Pancreas (tissue), 10 donors: ENCODE data around the gene WWTR1. TPM values are rescaled to one million over a fixed set of nuclear protein-coding genes. Genes with fewer than 3 reads are reported as not detected.

Experiments
- ATAC-seq, 4 donors: fragments of 200-7000 bp; cut with Tn5 transposase; one replicate each; pipeline versions ENCODE4 v1.8.0 to v1.9.1; 2020; ENCODE audit warnings: mild to moderate bottlenecking in 4 of 4, moderate library complexity in 4 of 4
- DNase-seq, 6 donors: peaks; one replicate each; pipeline ENCODE4 v3.0.0-alpha.2; 2020
- FAIRE-seq: peaks from 2 replicates; lab custom pipeline; 2012; peaks lifted over from hg19 to GRCh38; lab: Jason Lieb, UNC
- H3K27ac ChIP-seq, 4 donors: fragments of 200-600 bp; sonication (generic); 1 replicate in 3 of 4; 2 replicates in 1 of 4; pipeline versions ENCODE4 v1.5.0 to v1.8.0; 2020
- H3K27me3 ChIP-seq, 4 donors: fragments of 200-600 bp; one replicate each; pipeline ENCODE4 v1.8.0; 2021
- H3K36me3 ChIP-seq, 3 donors: fragments of 200-600 bp; sonication (generic) in 1 of 3; one replicate each; pipeline versions ENCODE4 v1.5.0 to v1.8.0; 2020 to 2021
- H3K4me1 ChIP-seq, 3 donors: fragments of 200-600 bp; one replicate each; pipeline ENCODE4 v1.8.0; 2021
- H3K4me3 ChIP-seq, 4 donors: fragments of 200-600 bp; sonication (generic) in 2 of 4; one replicate each; pipeline versions ENCODE4 v1.5.0 to v1.8.0; 2020 to 2021
- H3K9me3 ChIP-seq, 4 donors: fragments of 200-600 bp; one replicate each; pipeline ENCODE4 v1.8.0; 2021
- WGBS, 2 donors: extraction: QIAGEN DNeasy Blood & Tissue Kit; methylation state at CpG; one replicate each; pipeline ENCODE4 v1.1.7; 2013; 5-methylcytosine and 5-hydroxymethylcytosine counted together
- intact Hi-C, 3 donors: fragments of 100-400 bp; cut with DNase I; formaldehyde crosslinking; loops; one replicate each; pipeline versions ENCODE4 v1.11.1 to v1.14.2; 2022
- polyA plus RNA-seq, 2 donors: library from polyadenylated mRNA; stranded (reverse); fragments of 200-250 nt; gene quantifications; one replicate each; pipeline ENCODE4 v1.2.3, GENCODE V29; 2013
- total RNA-seq, 6 donors: library from RNA; stranded (reverse); fragmentation: NEBNext Ultra II Directional in 4 of 6; extraction: Animal tissue kit (Norgen Biotek cat#: 25700) in 4 of 6; gene quantifications; one replicate each; pipeline versions ENCODE4 v1.2.1 to v1.2.4, GENCODE V29; 2021 to 2023
- TF ChIP-seq, protein P1 (sequence below), 4 donors: fragments of 200-600 bp; sonication (generic) in 3 of 4; IDR thresholded peaks; one replicate each; pipeline versions ENCODE4 v1.5.0 to v1.8.0; 2021; ENCODE audit warnings: antibody characterized with exemption in 4 of 4
- donor health status: healthy with polysubstance abuse.
- donor health status: DM: no; HTN: no; CAD: no; lungs with moderate emphysema.
- donor health status: DM: no; HTN: no; CAD: no.
- donor health status: control.
- donor health status: control.
- donor health status: Bipolar disorder and iron deficiency.
- donor health status: DM: yes; HTN: yes; CAD: no.
- donor health status: DM: no; HTN: no; CAD: no.
- donor health status: DM: no; HTN: no; CAD: no.
- donor health status: DM: yes; HTN: yes; CAD: no.

Gene WWTR1
- total and polyA plus RNA-seq, 8 donors, result 18.9 to 47.0 (median 23.7) TPM

DNA sequence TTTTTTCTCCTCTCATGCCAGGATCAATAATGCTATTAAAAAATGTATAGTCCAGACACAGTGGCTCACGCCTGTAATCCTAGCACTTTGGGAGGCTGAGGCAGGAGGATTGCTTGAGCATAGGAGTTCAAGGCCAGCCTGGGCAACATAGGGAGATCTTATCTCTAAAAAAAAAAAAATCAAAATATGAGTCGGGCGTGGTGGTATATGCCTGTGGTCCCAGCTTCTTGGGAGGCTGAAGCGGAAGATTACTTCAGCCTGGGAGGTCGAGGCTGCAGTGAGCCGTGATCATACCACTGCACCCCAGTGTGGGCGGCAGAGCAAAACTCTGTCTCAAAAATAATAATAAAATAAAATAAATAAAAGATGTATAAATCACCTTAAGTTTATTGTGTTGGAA, 75.4 kb downstream of the WWTR1 start:
- no peak for ATAC-seq
- H3K27me3 ChIP-seq, result no peaks in the 10 kb centered on the region
- intact Hi-C loops, result no loop called here
- 78 to 87% methylated on average over 7 of the region's 7 CpGs for WGBS, 2 donors
- H3K4me3 ChIP-seq, result no peak overlapping the region
- FAIRE-seq, result no peak
- peak overlapping the region in 1 of 4 donors; percentile 58 for H3K27ac ChIP-seq
- peaks cover 0 to 15% (median 6%) of the 10 kb centered on the region in 3 donors for H3K4me1 ChIP-seq
- TF ChIP-seq, protein P1, sequence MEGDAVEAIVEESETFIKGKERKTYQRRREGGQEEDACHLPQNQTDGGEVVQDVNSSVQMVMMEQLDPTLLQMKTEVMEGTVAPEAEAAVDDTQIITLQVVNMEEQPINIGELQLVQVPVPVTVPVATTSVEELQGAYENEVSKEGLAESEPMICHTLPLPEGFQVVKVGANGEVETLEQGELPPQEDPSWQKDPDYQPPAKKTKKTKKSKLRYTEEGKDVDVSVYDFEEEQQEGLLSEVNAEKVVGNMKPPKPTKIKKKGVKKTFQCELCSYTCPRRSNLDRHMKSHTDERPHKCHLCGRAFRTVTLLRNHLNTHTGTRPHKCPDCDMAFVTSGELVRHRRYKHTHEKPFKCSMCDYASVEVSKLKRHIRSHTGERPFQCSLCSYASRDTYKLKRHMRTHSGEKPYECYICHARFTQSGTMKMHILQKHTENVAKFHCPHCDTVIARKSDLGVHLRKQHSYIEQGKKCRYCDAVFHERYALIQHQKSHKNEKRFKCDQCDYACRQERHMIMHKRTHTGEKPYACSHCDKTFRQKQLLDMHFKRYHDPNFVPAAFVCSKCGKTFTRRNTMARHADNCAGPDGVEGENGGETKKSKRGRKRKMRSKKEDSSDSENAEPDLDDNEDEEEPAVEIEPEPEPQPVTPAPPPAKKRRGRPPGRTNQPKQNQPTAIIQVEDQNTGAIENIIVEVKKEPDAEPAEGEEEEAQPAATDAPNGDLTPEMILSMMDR (IDR thresholded peaks at IDR 0.05), result no peak
- no peaks in the 10 kb centered on the region for H3K36me3 ChIP-seq
- DNase-seq, result no peak
- H3K9me3 ChIP-seq, result no peaks in the 10 kb centered on the region

DNA sequence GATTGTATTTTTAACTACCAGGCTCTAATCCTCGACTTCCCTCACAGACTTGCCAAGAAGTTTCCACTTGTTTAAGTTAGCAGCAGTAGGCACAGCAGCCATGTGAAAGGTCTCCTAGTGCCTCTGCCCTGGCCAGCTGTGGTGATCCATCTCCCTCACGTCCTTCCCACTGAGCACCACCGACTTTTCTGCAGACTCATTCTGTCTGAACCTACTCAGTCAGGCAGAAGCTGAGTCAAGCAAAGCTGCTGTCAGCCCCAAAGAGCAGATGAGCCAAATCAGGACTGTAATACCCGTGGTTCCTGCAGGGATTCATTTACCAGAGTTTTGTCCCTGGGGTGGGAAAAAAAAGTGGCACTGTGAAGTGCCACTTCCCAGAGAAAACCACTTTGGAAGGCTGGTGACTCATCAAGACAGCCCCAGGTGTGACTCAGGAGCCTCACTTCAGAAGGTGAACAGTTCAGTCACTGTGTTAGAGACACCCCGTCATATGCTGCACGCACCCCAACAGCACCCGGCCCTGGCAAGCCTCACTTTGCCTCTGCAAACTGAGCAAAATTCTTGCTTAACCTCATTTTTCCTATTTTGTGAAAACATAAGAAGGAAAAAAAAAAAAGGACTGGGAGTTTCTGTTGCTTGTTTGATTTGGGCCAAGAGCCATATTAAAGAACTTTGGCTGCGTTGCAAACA, 76.0 kb downstream of the WWTR1 start:
- no peak for FAIRE-seq
- peak; percentile 48 to 85 (median 72) for ATAC-seq
- intact Hi-C loops, result no loop called here

DNA sequence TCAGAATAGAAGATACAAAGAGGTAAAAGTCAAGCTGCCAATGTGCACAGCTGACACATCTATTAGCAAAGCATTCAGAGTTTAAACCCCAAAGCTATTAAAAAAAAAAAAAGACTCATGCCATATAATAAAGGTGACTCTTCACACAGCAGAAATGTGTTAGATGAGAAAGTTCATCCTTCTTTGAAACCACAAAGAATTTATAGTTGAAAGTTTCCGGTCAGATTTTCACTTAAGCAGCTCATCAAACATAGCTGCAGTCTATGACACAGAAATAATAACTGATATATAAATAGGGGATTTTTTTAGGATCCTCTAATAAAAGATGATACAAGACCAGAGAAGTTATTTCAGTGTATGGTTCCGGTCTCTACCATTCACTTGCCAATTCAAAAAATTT, 76.6 kb downstream of the WWTR1 start:
- H3K36me3 ChIP-seq, result no peaks in the 10 kb centered on the region
- H3K4me1 ChIP-seq, result peaks cover 0 to 13% (median 6%) of the 10 kb centered on the region in 3 donors
- no peak for ATAC-seq
- TF ChIP-seq, protein P1 (IDR thresholded peaks at IDR 0.05), result no peak
- no peaks in the 10 kb centered on the region for H3K9me3 ChIP-seq
- no peaks in the 10 kb centered on the region for H3K27me3 ChIP-seq
- WGBS, 2 donors, result 72 to 75% methylated on average over 2 of the region's 2 CpGs
- no peak for FAIRE-seq
- H3K4me3 ChIP-seq, result no peak overlapping the region
- DNase-seq, result no peak
- H3K27ac ChIP-seq, result peak overlapping the region in 2 of 4 donors; percentile 37 to 58
- intact Hi-C loops, result no loop called here

More for the DNA sequence above, 76.0 kb downstream of the WWTR1 start:
- TF ChIP-seq, protein P1 (IDR thresholded peaks at IDR 0.05), result no peak
- H3K27ac ChIP-seq, result peak overlapping the region in 3 of 4 donors; percentile 5 to 58 (median 37)
- no peaks in the 10 kb centered on the region for H3K36me3 ChIP-seq
- H3K9me3 ChIP-seq, result no peaks in the 10 kb centered on the region
- 40 to 41% methylated on average over 8 of the region's 8 CpGs for WGBS, 2 donors
- peaks cover 0 to 11% (median 6%) of the 10 kb centered on the region in 3 donors for H3K4me1 ChIP-seq
- H3K4me3 ChIP-seq, result no peak overlapping the region
- DNase-seq, result peak in 1 of 6 donors; percentile 19
- no peaks in the 10 kb centered on the region for H3K27me3 ChIP-seq

DNA sequence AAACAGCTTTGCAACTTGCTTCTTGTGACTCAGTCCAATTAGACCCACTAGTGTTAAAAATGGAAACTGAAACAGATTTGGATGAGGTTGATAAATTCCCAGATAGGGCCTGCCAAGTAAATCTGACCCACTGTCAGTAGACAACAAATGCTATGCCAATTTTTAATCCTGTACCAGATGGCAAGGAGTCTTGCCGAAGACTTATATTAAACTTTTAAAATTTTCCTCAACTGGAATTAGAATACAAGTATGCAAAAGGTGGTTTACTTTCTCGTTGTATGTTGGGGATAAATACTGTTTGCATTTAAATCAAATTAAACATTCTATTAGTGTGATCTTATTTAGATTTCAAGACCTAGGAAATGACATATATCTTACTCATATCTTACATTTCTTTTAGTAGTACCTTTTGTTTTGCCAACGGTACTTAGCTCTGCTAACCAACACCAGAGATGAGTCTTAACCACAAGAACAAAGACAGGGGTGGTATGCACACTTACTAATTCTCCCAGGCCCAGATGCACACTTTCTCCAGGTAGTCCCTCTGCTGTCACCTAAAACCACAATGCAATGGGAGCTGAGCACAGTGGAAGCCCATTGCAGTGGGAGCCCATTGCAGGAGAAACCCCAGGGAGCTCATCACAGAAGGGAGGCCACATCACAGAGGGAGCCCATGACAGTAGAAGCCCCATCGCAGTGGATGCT, 77.8 kb downstream of the WWTR1 start:
- Histone ChIP-seq H3K9me3 (no peaks in the 10 kb centered on the region), H3K36me3 (no peaks in the 10 kb centered on the region), H3K4me1 (peaks cover 0 to 13% (median 6%) of the 10 kb centered on the region in 3 donors), H3K4me3 (no peak overlapping the region), H3K27me3 (no peaks in the 10 kb centered on the region), H3K27ac (no peak overlapping the region)
- DNase-seq (no peak), ATAC-seq (no peak), FAIRE-seq (no peak)
- intact Hi-C loops, result no loop called here
- TF ChIP-seq, protein P1 (IDR thresholded peaks at IDR 0.05), result no peak
- WGBS, 2 donors, result 83 to 86% methylated on average over 4 of the region's 4 CpGs
